GM08714 (cell line): ENCODE data around the gene KRT81.

Source experiments
- H3K4me3 ChIP-seq: fragments of 200-500 bp; sonication (Bioruptor generic); 2 replicates; pipeline ENCODE4 v1.5.1; 2014; ENCODE audit warnings: mild to moderate bottlenecking, low read length, inconsistent platforms
- ZNF274 ChIP-seq: IDR thresholded peaks from 2 replicates; pipeline ENCODE4 v1.6.1; 2012; ENCODE audit warnings: mild to moderate bottlenecking, low read depth, low read length

The KRT81 gene

GRCh38 chr12:52251367-52252051, 39.8 kb downstream of the KRT81 start:
- no peak overlapping the region for H3K4me3 ChIP-seq
- no peak for TF ChIP-seq ZNF274

- no peak overlapping the region for H3K4me3 ChIP-seq
- no peak for TF ChIP-seq ZNF274
These were observed 41.0 kb downstream of the KRT81 start for GRCh38 chr12:52250048-52250990.

- no peak overlapping the region for H3K4me3 ChIP-seq
- TF ChIP-seq ZNF274: no peak
These were observed 41.8 kb downstream of the KRT81 start for GRCh38 chr12:52249511-52250047.

DNA sequence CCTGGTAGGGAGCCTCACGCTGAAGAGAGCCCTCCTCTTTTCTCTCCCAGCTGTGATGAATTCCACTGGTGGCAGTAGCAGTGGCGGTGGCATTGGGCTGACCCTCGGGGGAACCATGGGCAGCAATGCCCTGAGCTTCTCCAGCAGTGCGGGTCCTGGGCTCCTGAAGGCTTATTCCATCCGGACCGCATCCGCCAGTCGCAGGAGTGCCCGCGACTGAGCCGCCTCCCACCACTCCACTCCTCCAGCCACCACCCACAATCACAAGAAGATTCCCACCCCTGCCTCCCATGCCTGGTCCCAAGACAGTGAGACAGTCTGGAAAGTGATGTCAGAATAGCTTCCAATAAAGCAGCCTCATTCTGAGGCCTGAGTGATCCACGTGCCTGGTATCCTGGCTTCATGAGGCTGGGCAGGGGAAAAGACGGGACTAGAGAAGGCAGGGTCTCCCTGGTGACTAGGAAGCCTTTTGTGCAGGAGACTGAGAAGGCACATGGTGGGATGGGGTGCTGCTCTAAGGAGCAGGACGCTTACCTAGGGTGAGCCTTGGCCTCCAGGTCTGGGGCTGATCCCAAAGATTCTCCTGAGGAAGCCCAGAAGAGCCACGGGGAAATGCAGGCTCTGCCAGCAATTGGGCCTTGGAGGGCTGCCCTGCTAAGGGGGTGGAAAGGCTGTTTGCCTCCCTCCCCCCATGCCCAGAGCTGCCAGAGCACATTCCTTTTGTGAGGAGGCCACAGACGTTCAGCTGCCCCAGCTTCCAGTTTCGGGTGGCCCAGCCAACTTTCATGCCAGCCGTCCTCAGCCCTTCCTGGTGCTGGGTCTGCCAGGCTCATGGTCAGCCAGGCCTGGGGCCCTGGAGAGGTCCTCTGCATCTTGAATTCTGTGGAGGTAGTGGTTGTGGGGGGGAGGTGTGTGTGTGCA, 42.5 kb downstream of the KRT81 start:
- TF ChIP-seq ZNF274: no peak
- no peak overlapping the region for H3K4me3 ChIP-seq

DNA sequence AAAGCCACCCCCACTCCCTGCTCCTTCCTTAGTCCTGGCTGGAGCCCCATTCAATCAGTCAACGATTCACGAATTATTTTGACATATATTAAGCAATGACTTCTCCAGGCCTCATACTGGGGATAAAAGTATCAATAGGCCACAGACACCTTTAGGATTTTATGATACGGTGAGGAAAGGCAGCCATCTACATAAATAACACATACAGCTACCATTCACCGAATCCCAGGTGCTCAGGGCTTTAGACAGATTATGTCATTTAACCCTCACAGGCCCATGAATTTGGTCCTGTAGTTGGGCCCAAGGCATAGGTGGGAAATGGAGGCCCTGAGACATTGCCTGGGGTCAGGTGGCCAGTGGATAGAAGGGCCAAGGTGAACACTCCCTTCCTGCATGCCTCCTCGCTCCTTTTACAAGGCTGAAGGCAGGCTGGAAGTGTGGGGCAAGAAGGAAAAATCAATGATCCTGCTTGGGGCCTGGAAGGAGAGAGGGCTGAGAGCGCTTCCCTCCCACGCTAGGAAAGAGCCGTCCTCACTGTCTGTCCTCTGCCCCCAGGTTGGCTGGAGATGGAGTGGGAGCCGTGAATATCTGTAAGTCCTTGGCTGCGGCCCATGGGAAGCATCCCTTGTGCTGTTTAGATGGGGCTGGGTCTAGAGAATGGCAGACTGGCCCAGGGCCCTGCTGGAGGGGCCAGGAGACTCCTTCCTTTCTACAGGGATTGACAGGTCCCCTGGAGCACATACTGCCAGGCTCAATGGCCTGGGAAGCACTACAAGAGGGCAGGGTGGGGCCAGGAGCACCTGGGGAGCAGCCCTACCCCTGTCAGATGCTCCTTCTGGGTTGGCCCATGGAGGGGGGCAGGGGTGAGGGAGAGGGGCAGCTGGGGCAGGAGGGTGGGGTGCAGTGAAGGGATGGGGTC, 43.5 kb downstream of the KRT81 start:
- H3K4me3 ChIP-seq: no peak overlapping the region
- no peak for TF ChIP-seq ZNF274

GRCh38 chr12:52246720-52247621, 44.4 kb downstream of the KRT81 start:
- TF ChIP-seq ZNF274: no peak
- H3K4me3 ChIP-seq: no peak overlapping the region

DNA sequence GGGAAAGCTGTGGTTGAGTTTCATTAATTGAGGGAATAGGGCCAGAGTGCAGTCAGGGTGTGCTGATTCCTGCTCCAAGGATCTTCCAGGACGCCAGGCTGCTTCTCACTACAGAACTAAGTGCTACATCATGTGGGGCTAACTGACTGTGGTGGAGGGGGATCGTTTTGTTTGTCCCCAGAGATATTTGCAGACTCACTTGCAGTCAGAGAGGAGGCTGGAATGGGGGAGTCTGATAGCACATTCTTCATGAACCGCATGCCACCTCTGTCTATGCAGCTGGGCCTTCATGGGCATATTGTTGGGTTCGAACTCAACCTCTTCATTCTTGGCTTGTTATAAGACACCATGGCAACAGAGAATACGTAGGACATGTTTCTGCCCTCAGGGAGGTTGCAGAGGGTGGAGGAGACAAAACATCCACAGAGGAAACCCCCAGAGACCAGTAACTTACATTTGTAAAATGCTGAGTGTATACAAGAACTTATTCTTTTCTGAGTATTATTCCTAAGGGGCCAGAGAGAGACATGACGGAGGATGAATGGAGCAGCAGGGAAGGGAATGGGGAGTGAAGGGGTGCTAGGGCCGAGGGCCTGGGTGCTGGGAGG, 45.3 kb downstream of the KRT81 start:
- no peak overlapping the region for H3K4me3 ChIP-seq
- TF ChIP-seq ZNF274: no peak

DNA sequence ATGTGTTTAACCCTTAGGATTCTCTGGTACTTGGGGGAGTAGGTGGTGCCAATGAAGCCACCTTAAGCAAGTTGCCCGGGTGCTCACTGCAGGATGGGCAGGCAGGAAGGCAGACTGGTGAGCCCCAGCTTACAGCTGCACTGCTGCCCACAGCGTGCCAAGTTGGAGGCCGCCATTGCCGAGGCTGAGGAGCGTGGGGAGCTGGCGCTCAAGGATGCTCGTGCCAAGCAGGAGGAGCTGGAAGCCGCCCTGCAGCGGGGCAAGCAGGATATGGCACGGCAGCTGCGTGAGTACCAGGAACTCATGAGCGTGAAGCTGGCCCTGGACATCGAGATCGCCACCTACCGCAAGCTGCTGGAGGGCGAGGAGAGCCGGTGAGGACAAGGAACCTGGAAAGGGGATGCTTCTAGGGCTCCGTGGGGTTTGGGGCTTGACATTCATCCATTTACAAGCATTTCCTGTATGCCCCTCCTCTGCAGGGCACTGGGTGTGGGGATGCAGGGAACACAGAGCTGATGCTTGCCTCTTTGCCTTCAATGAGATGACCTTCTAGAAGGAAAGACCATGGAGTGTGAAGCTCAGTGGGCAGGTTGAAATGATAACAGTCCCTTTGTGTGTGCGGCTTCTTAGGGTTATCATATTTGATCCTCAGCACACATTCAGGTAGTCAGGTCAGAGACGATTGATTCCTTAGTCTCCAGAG, 45.9 kb downstream of the KRT81 start:
- no peak overlapping the region for H3K4me3 ChIP-seq
- TF ChIP-seq ZNF274: no peak

DNA sequence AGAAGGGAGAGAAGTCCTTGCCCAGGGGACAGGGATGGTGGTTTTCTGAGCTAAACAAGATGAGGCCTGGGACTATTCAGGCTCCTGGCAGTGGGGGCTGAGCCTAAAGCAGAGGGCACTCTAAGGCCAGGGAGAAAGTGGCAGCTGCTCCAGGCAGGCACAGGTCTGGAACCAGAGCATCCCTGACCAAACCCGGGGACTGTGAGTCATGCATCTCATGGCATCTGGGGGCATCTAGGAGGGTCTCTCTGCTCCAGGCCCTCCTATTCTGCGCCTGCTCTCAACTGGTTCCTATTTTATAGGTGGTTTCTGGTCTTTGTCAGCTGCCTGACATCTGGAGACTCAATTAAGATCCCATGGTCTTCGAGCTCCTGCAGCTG, 46.7 kb downstream of the KRT81 start:
- peak overlapping the region; percentile 15; the same call in 1 of the 2 replicates for H3K4me3 ChIP-seq
- TF ChIP-seq ZNF274: no peak

DNA sequence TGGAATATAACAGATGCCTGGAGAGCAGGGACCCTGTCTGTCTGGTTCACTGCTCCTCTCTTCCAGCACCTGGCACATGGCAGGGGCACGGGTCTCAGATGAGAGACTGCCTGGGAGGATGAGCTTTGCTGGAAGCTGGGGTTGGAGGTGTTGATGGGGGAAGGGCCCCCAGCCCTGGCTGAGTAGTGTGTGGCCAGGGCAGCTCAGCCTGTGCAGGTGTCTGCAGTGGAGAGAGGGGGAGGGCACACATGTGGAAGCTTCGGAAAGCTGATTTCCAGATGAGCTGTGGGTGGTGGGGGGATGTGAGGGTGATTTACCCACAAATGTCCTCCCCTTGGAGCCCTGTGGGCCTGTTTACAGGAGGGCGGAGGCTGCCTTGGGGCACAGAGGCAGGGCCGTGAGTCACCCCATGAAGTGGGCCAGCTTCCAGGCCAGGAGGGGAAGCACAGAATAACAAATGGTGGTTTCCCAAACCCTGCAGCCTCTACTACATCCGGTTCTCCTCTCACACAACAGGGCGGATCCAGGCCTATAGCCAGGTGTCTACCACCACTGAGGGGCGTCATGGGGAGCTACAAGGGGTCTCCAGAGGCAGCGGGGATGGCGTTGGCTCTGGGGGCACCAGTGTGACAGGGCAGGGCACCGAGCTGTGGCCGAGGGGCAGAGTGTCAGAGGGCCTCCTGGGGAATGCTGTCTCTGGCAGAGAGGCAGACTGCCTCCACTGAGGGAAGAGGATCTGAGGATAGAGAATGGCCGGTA, 47.3 kb downstream of the KRT81 start:
- peak overlapping the region; percentile 15; the same call in 1 of the 2 replicates for H3K4me3 ChIP-seq
- no peak for TF ChIP-seq ZNF274
